22Rv1 (cell line): Measurements from ENCODE around the gene RHBDF2.

Experiments used
- CTCF ChIP-seq: fragments of 450-650 bp; IDR thresholded peaks from 2 replicates; pipeline ENCODE4 v1.5.1; 2017; ENCODE audit warnings: mild to moderate bottlenecking
- ZFX ChIP-seq: fragments of 450-650 bp; IDR thresholded peaks from 2 replicates; pipeline ENCODE4 v1.6.1; 2017; ENCODE audit warnings: antibody characterized with exemption, borderline replicate concordance

- TF ChIP-seq CTCF (peak; percentile 25), ZFX (no peak)
Measured at GRCh38 chr17:76540381-76541300, 39.4 kb upstream of the RHBDF2 start.
